ENCODE data around the gene LY86.
A peak's percentile ranks its signal among the peaks of the same experiment; 100 is the strongest.

The LY86 gene

GRCh38 chr6:6588064-6588923 lies at the start of gene LY86:
TSS of gene LY86 (plus strand) at chr6:6588720. CDS start at chr6:6588735, 15 bp downstream.
- Histone ChIP-seq H3K27me3 (replicated peaks; ENCODE audit: control insufficient read depth, insufficient read depth, low read length) (peaks cover 15% of the 10 kb centered on the region), H3K9ac (ENCODE audit: low read length) (no peak within 1 kb of the TSS), H3K36me3 (ENCODE audit: control insufficient read depth, insufficient read depth, low read length, severe bottlenecking) (no peaks in the 10 kb centered on the region), H3K4me1 (ENCODE audit: control insufficient read depth, insufficient read depth, low read length) (no peaks in the 10 kb centered on the region), H3K9me3 (ENCODE audit: control insufficient read depth, low read length) (no peaks in the 10 kb centered on the region), H3K4me3 (ENCODE audit: low read length) (no peak within 1 kb of the TSS)
- no peak for DNase-seq (ENCODE audit: low read depth)

- no peak for DNase-seq (ENCODE audit: low read depth)
- Histone ChIP-seq H3K4me3 (ENCODE audit: low read length) (no peak overlapping the region), H3K27me3 (replicated peaks; ENCODE audit: control insufficient read depth, insufficient read depth, low read length) (peaks cover 31% of the 10 kb centered on the region)
Measured at GRCh38 chr6:6539036-6539435, 49.5 kb upstream of the LY86 start.

GRCh38 chr6:6542357-6542756 lies 46.2 kb upstream of the LY86 start:
- Histone ChIP-seq H3K27me3 (replicated peaks; ENCODE audit: control insufficient read depth, insufficient read depth, low read length) (peaks cover 39% of the 10 kb centered on the region), H3K4me3 (ENCODE audit: low read length) (no peak overlapping the region), H3K4me1 (ENCODE audit: control insufficient read depth, insufficient read depth, low read length) (peaks cover 10% of the 10 kb centered on the region), H3K9me3 (ENCODE audit: control insufficient read depth, low read length) (peaks cover 8% of the 10 kb centered on the region), H3K9ac (ENCODE audit: low read length) (no peak overlapping the region), H3K36me3 (ENCODE audit: control insufficient read depth, insufficient read depth, low read length, severe bottlenecking) (no peaks in the 10 kb centered on the region)
- no peak for DNase-seq (ENCODE audit: low read depth)

More at GRCh38 chr6:6539036-6539435, 49.5 kb upstream of the LY86 start:
- H3K4me1 ChIP-seq (ENCODE audit: control insufficient read depth, insufficient read depth, low read length), result no peaks in the 10 kb centered on the region
- no peak overlapping the region for H3K9ac ChIP-seq (ENCODE audit: low read length)
- no peaks in the 10 kb centered on the region for H3K36me3 ChIP-seq (ENCODE audit: control insufficient read depth, insufficient read depth, low read length, severe bottlenecking)
- peaks cover 8% of the 10 kb centered on the region for H3K9me3 ChIP-seq (ENCODE audit: control insufficient read depth, low read length)

- Histone ChIP-seq H3K27me3 (replicated peaks; ENCODE audit: control insufficient read depth, insufficient read depth, low read length) (peaks cover 42% of the 10 kb centered on the region), H3K4me1 (ENCODE audit: control insufficient read depth, insufficient read depth, low read length) (peaks cover 10% of the 10 kb centered on the region), H3K9ac (ENCODE audit: low read length) (no peak overlapping the region), H3K36me3 (ENCODE audit: control insufficient read depth, insufficient read depth, low read length, severe bottlenecking) (no peaks in the 10 kb centered on the region), H3K4me3 (ENCODE audit: low read length) (no peak overlapping the region), H3K9me3 (ENCODE audit: control insufficient read depth, low read length) (peaks cover 8% of the 10 kb centered on the region)
- no peak for DNase-seq (ENCODE audit: low read depth)
Measured at GRCh38 chr6:6543181-6543879, 45.2 kb upstream of the LY86 start.

- H3K9ac ChIP-seq (ENCODE audit: low read length), result peak overlapping the region; percentile 51
- peak overlapping the region; percentile 71 for H3K4me3 ChIP-seq (ENCODE audit: low read length)
- no peaks in the 10 kb centered on the region for H3K36me3 ChIP-seq (ENCODE audit: control insufficient read depth, insufficient read depth, low read length, severe bottlenecking)
- DNase-seq (ENCODE audit: low read depth), result no peak
- peaks cover 8% of the 10 kb centered on the region for H3K9me3 ChIP-seq (ENCODE audit: control insufficient read depth, low read length)
- peaks cover 10% of the 10 kb centered on the region for H3K4me1 ChIP-seq (ENCODE audit: control insufficient read depth, insufficient read depth, low read length)
- H3K27me3 ChIP-seq (replicated peaks; ENCODE audit: control insufficient read depth, insufficient read depth, low read length), result peaks cover 35% of the 10 kb centered on the region
Measured at GRCh38 chr6:6545616-6546317, 42.8 kb upstream of the LY86 start.

- Histone ChIP-seq H3K4me1 (ENCODE audit: control insufficient read depth, insufficient read depth, low read length) (peaks cover 10% of the 10 kb centered on the region), H3K27me3 (replicated peaks; ENCODE audit: control insufficient read depth, insufficient read depth, low read length) (peaks cover 35% of the 10 kb centered on the region), H3K4me3 (ENCODE audit: low read length) (peak overlapping the region; percentile 71), H3K9ac (ENCODE audit: low read length) (peak overlapping the region; percentile 51), H3K9me3 (ENCODE audit: control insufficient read depth, low read length) (peaks cover 8% of the 10 kb centered on the region), H3K36me3 (ENCODE audit: control insufficient read depth, insufficient read depth, low read length, severe bottlenecking) (no peaks in the 10 kb centered on the region)
- peak; percentile 19 for DNase-seq (ENCODE audit: low read depth)
Measured at GRCh38 chr6:6546318-6547109, 42.0 kb upstream of the LY86 start.

- Histone ChIP-seq H3K36me3 (ENCODE audit: control insufficient read depth, insufficient read depth, low read length, severe bottlenecking) (no peaks in the 10 kb centered on the region), H3K9me3 (ENCODE audit: control insufficient read depth, low read length) (peaks cover 5% of the 10 kb centered on the region), H3K9ac (ENCODE audit: low read length) (no peak overlapping the region), H3K4me3 (ENCODE audit: low read length) (peak overlapping the region; percentile 71), H3K27me3 (replicated peaks; ENCODE audit: control insufficient read depth, insufficient read depth, low read length) (peaks cover 28% of the 10 kb centered on the region), H3K4me1 (ENCODE audit: control insufficient read depth, insufficient read depth, low read length) (peaks cover 10% of the 10 kb centered on the region)
- DNase-seq (ENCODE audit: low read depth), result peak; percentile 89
Measured at GRCh38 chr6:6547110-6547879, 41.2 kb upstream of the LY86 start.

GRCh38 chr6:6556161-6556737 lies 32.3 kb upstream of the LY86 start:
- Histone ChIP-seq H3K9me3 (ENCODE audit: control insufficient read depth, low read length) (no peaks in the 10 kb centered on the region), H3K4me3 (ENCODE audit: low read length) (peak overlapping the region; percentile 39), H3K36me3 (ENCODE audit: control insufficient read depth, insufficient read depth, low read length, severe bottlenecking) (no peaks in the 10 kb centered on the region), H3K4me1 (ENCODE audit: control insufficient read depth, insufficient read depth, low read length) (peaks cover 26% of the 10 kb centered on the region), H3K27me3 (replicated peaks; ENCODE audit: control insufficient read depth, insufficient read depth, low read length) (peaks cover 19% of the 10 kb centered on the region), H3K9ac (ENCODE audit: low read length) (peak overlapping the region; percentile 16)
- peak; percentile 7 for DNase-seq (ENCODE audit: low read depth)

- H3K4me3 ChIP-seq (ENCODE audit: low read length), result no peak overlapping the region
- peaks cover 19% of the 10 kb centered on the region for H3K27me3 ChIP-seq (replicated peaks; ENCODE audit: control insufficient read depth, insufficient read depth, low read length)
- H3K4me1 ChIP-seq (ENCODE audit: control insufficient read depth, insufficient read depth, low read length), result peaks cover 26% of the 10 kb centered on the region
- no peaks in the 10 kb centered on the region for H3K36me3 ChIP-seq (ENCODE audit: control insufficient read depth, insufficient read depth, low read length, severe bottlenecking)
- H3K9me3 ChIP-seq (ENCODE audit: control insufficient read depth, low read length), result no peaks in the 10 kb centered on the region
- H3K9ac ChIP-seq (ENCODE audit: low read length), result peak overlapping the region; percentile 49
- peak; percentile 31 for DNase-seq (ENCODE audit: low read depth)
Measured at GRCh38 chr6:6556738-6557503, 31.6 kb upstream of the LY86 start.

Measured in adipocyte (in vitro differentiated cells).